T1000 (cell line): ENCODE data around the gene NTM.
"Not testable (repeated sequence)": the region's sequence is repeated elsewhere in the genome, so short reads cannot be mapped to it uniquely, and the experiment has no call there.

Experiments used
- DNase-seq: peaks from one replicate; lab custom pipeline; 2025; ENCODE audit warnings: mixed read lengths; lab: John Stamatoyannopoulos, UW

The NTM gene

DNA sequence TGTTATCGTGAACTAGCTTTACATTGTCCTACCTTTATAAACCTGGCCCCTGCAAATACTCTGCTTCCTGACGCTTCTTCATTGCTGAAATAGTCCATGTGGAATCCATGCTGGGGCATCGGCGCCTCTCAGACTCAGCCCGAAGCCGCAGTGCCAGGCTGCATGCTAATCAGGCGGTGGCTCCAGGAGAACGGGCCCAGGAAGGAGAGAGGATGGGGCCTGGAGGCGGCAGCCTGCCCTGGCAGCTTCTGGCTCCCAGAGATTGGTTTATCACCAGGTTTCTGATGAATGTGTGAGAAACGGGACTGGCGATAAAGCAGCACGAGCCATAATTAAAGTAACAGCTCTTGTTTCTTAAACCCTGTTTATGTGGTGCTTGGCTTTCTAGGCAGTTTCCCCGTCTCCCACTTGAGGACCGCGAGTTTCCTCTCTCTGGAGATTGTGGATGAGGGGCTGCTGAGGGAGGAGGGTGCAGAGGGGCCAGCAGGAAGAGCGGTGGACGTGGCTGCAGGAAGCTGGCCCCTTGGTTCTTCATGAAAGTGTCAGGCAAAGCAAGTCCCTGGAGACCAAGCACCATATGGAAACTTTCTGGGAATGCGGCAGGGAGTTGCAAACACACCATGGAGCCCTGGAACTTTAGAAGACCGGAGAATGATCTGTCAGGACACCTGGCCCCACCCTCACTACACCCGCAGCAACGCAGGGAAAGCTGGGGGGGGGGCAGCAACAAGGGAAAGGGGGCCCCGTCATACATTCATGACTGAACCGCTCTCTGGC lies 93.4 kb downstream of the NTM start:
- no peak for DNase-seq

GRCh38 chr11:131464461-131464860 lies 94.0 kb downstream of the NTM start:
- DNase-seq, result no peak

DNA sequence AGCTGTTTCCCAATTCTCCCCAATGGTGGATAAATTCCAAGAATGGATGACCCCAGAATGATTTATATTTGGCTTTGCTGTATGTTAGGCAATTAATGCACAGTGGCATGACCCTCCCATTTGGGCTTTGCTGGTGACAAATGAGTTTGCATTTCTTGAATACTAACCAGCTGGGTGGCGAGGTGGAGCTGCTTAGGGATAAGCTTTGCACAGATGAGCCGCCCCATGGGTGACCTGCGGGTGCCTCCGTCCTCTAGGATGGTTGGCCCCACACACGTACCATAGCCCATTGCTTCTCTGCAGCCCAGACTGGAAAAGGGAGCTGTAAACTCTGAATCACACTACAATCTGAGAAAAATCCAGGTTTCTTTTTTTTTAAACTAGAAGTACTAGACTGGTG lies 94.6 kb downstream of the NTM start:
- DNase-seq, result no peak

- DNase-seq, result no peak
These were observed 95.3 kb downstream of the NTM start for GRCh38 chr11:131465746-131466145.

DNA sequence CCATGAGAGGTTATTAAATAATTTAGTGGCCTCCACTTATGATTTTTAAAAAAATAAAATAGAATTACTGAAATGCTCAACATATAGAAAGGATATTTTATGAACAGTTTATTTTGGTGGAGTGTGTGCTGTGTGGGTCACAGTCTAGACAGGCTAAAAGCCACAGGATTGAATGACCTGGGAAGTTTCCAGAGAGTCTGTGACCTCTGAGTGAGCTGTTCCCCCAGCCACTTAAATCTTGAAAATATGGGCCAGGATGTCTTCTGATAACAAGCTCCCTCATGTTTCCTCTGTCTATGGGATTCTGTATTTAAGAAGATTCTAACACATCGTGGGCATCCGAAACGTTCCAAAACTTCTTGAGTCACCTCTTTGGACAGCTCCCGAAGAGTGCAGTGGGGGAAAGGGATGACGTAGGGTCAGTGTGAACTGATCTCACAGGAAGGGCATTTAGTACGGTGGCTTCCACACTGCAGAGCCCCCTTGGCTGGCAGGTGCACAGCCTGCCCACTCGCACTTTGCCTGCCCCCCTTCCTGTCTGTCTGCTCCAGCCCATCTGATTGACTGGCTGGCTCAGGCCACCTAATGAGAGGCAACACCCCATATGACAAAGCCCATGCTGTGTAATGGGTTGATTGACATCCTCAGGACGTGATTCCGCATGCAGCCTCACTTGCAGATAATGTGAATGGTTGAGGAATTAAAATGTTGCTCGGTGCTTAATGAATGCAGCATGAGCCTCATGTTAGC lies 97.4 kb downstream of the NTM start:
- DNase-seq, result no peak

DNA sequence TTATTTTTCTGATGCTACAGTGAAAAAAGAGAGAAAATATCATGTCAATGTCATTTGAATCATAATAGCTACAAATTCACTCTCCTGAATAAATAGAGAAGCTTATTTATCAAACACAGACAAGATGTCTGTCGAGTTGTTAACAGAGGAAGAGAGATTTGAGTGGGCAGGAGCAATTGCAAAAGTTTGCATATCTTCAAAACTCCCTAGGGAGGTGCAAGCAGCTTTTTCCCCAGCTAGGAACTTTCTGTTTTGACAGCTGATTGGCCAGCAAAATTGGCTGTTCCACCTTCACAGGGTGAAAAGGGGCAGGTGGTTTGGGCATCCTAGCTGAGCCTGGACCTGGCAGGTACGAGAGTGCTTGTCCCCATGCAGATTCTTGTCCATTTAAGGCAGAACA lies 98.2 kb downstream of the NTM start:
- DNase-seq, result no peak

DNA sequence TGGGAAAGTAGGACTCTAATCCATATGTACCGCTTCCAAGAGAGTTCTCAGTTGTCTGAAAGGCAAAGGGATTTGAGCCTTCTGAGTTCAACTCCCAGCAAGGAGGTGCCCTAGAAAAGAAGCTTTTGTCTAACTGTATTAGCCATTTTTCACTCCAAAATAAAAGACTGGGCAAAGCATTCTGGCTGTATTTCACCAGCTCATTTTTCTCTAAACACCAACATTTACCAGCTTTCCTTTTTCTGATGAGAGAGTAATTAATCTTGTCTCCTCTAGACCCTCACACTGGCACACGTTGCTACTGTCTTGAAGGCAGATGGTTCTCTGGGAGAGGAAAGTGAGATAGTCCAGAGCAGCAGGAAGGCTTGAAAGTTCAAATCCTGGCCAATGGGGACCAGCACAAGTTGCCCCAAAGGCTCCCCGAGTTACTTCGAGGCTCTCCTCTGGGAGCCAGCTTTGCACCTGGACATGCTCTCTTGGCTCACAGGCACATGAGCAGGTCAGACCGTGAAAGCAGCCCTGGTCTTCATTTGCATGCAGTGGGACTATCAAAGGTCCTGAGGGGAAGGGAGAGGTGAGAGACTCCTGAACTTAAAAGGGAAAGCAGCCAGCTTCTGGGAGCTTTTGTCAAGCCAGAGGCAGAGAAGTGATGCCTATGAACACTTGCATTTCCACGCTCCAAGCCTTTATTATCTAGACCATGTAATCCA lies 100.0 kb downstream of the NTM start:
- DNase-seq, result no peak

- DNase-seq, result no peak
These were observed 101.6 kb downstream of the NTM start for GRCh38 chr11:131471976-131472375.

DNA sequence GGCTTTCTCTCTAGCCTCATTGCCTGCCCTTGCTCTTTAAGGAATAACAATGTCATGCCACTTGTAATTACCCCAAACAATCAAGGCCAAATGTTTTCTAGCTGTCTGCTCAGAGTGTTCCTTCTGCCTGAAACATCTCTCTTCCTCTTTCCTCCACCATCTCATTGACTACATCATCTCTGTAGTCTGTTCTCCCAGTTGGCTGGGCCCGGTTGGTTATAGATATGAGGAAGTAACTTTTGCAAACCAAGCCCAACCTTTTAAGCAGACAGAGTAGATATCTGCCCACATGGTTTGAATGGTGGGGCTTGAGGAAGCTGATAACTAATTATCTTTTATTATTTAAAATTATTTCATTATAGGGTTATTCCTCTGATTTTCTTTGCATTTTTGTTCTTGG lies 104.5 kb downstream of the NTM start:
- no peak for DNase-seq

- no peak for DNase-seq
These were observed 105.9 kb downstream of the NTM start for GRCh38 chr11:131476266-131476665.

- no peak for DNase-seq
These were observed 107.9 kb downstream of the NTM start for GRCh38 chr11:131478341-131478740.

- no peak for DNase-seq
These were observed 110.9 kb downstream of the NTM start for GRCh38 chr11:131481303-131481702.

DNA sequence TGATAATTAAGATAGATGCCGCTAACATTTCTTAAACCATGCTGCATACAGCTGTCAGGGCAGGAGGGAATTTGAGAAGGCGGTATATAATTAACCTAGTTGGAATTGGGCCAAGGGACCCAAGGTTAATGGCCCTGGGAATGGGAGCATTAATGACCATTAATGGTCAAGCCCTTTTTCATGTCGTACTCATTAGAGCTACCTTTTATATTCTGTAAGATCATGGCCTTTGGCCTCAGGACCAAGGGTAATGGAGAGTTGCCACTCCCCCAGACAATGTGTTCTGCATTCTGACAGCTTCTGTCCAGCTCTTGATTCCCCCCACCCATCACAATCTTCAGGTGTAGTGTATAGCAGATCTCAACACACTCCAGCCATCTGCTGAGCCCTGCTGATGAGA lies 111.6 kb downstream of the NTM start:
- DNase-seq, result no peak

DNA sequence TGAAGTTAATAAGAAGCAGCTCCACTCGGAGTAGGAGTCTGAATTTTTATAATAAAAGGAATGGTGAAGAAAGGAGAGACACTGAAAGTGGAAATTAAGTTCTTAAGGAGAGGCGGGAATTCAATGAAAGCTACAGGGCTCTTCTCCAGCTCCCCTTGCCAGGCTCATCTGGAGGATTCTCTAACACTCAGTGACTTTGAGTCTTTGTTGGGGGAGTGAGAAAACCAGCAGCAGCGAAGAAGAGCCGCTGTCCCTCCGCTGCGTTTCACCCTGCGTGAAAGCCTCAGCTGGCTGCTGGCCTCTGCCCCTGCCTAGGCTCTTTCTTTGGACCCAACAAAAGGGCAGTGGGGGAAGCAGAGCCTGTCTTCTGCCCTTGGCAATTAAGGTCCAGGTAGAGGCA lies 113.0 kb downstream of the NTM start:
- DNase-seq, result no peak

GRCh38 chr11:131483877-131484276 lies 113.5 kb downstream of the NTM start:
- DNase-seq, result no peak

DNA sequence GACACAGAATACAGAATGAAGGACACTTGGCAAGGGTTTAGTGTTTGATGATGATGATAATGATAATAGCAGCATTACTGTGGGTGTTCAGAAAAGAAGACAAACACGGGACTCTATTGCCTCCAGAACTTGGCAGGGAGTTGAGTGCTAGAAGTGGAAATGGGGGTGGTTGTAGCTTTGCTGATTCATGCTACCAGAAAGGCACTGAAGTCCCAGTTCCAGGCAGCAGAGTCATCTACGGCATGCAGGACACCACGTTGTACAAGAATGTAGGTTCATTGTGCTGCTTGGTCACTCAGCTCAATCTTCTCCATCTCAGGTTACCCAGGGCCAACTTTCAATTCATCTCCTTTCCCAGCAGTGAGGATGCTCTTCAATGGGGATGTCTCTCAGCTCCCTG lies 115.7 kb downstream of the NTM start:
- no peak for DNase-seq

- DNase-seq, result no peak
These were observed 116.7 kb downstream of the NTM start for GRCh38 chr11:131486937-131487635.

GRCh38 chr11:131488238-131488637 lies 117.8 kb downstream of the NTM start:
- DNase-seq, result no peak

DNA sequence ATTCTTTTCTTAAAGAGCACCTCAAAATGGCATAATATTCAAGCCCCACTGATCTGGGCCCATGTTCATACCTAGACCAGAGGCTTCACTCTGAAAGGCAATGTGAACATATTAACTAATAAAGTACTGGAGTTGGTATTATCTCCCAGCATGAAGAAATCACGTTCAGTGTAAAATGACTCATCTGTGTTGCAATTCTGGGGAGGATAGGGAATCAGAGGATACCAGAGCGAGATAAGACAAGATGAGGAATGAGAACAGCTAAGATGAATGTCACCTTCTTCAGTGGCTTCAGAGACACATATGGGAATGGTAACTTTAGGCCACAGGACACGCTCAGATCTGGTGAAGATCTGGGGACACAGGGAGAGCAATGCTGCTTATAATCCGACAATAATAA lies 121.1 kb downstream of the NTM start:
- DNase-seq, result no peak

DNA sequence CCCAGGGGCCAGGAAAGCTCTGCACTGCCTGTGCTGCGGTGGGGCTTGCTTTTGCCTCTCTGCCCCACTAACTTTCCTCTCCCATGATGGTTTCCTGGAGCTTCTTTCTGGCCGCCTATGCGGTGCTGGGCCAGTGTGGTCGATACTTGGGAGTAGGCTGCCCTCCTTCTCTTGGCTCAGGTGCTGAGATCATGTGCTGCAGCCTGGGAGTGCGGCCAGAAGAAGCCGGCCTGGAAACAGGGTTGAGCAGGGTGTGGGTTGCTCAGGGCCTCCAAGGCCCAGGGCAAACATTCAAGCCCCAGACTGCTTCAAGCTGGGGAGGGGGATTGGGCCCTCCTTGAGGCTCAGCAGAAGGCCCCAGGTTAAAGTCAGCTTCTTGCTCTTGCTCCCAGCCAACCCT lies 125.0 kb downstream of the NTM start:
- no peak for DNase-seq

- not testable (repeated sequence) for DNase-seq
These were observed 127.3 kb downstream of the NTM start for GRCh38 chr11:131497686-131498085.

- no peak for DNase-seq
These were observed 128.3 kb downstream of the NTM start for GRCh38 chr11:131498631-131499160.
